ENCODE data around the gene JAZF1. TPM values are rescaled to one million over a fixed set of nuclear protein-coding genes. Genes with fewer than 3 reads are reported as not detected.
"Not testable (repeated sequence)": the region's sequence is repeated elsewhere in the genome, so short reads cannot be mapped to it uniquely, and the experiment has no call there.

Gene JAZF1
- total and polyA plus RNA-seq, 11 donors = 10.3 to 46.2 (median 26.8) TPM

DNA sequence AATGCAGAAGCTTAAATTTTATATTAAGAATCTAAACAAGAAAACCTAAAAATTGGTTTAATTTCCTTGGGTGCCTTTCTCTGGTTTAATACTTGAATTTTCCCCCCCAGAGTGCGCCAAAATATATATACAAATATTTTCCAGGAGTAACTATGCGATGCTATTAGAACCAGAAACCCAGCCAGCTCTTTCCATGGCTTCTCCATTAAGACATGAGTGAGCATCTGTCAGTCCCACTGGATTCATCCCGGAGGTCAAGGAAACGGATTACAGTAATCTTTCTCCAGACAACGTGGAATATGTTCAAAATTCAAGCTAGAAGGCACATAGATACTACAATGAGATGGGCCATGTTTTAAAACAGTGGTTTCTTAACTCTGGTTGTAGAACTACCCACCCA, 291.9 kb downstream of the JAZF1 start:
- H3K4me1 ChIP-seq = peaks cover 0 to 15% (median 3%) of the 10 kb centered on the region in 12 donors
- intact Hi-C loops (cut with DNase I) = no loop called here
- H3K9me3 ChIP-seq = peaks cover 0 to 5% (median 0%) of the 10 kb centered on the region in 12 donors
- DNase-seq = no peak
- H3K27ac ChIP-seq = no peak overlapping the region
- no peaks in the 10 kb centered on the region for H3K27me3 ChIP-seq
- no peak overlapping the region for H3K4me3 ChIP-seq
- 83 to 91% (median 89%) methylated on average over 5 of the region's 5 CpGs for WGBS, 4 donors
- TF ChIP-seq POLR2A (IDR thresholded peaks at IDR 0.05) = no peak
- TF ChIP-seq, protein P1, sequence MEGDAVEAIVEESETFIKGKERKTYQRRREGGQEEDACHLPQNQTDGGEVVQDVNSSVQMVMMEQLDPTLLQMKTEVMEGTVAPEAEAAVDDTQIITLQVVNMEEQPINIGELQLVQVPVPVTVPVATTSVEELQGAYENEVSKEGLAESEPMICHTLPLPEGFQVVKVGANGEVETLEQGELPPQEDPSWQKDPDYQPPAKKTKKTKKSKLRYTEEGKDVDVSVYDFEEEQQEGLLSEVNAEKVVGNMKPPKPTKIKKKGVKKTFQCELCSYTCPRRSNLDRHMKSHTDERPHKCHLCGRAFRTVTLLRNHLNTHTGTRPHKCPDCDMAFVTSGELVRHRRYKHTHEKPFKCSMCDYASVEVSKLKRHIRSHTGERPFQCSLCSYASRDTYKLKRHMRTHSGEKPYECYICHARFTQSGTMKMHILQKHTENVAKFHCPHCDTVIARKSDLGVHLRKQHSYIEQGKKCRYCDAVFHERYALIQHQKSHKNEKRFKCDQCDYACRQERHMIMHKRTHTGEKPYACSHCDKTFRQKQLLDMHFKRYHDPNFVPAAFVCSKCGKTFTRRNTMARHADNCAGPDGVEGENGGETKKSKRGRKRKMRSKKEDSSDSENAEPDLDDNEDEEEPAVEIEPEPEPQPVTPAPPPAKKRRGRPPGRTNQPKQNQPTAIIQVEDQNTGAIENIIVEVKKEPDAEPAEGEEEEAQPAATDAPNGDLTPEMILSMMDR (IDR thresholded peaks at IDR 0.05) = no peak
- no peak for ATAC-seq
- peaks cover 0 to 12% (median 5%) of the 10 kb centered on the region in 9 donors for H3K36me3 ChIP-seq

DNA sequence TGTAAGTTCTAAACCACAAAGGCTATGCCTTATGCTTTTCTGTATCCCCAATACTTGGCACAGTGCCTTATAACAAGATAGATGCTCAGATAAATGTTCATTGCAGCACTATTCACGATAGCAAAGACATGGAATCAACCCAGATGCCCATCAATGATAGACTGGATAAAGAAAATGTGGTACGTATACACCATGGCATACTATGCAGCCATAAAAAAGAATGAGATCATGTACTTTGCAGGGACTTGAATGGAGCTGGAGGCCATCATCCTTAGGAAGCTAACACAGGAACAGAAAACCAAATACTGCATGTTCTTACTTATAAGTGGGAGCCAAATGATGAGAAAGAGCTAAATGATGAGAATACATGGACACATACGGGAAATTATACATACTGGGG, 293.9 kb downstream of the JAZF1 start:
- H3K27ac ChIP-seq; intact Hi-C loops (cut with DNase I); DNase-seq; H3K27me3 ChIP-seq; H3K36me3 ChIP-seq; H3K4me3 ChIP-seq; H3K9me3 ChIP-seq; ATAC-seq: not testable (repeated sequence)
- 92 to 97% (median 96%) methylated on average over 3 of the region's 3 CpGs for WGBS, 4 donors
- peaks cover 0 to 30% (median 9%) of the 10 kb centered on the region in 12 donors for H3K4me1 ChIP-seq

DNA sequence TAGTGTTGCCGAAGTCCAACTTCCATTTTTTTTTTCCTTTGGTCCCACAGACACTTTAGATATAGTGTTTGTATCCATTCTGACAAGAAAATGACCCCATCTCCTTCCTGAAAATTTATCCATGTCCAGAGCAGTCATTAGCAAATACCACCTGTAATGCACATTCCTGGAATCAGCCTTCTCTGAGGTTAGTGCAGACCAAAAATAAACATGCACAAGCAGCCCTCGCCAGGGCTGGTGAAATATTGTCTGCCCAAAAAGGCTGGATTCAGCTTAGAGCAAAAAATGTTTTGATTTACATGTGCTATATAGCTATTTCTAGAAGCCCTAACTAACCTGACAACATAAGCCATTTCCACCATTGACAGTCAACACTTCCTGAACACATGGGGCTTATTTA, 294.9 kb downstream of the JAZF1 start:
- ATAC-seq (no peak), DNase-seq (no peak)
- intact Hi-C loops (cut with DNase I) = no loop called here
- no peak overlapping the region for H3K4me3 ChIP-seq
- no peak for TF ChIP-seq POLR2A (IDR thresholded peaks at IDR 0.05)
- H3K36me3 ChIP-seq = no peaks in the 10 kb centered on the region
- H3K27ac ChIP-seq = no peak overlapping the region
- H3K27me3 ChIP-seq = no peaks in the 10 kb centered on the region
- H3K9me3 ChIP-seq = peaks cover 0 to 5% (median 0%) of the 10 kb centered on the region in 12 donors
- peaks cover 0 to 31% (median 9%) of the 10 kb centered on the region in 12 donors for H3K4me1 ChIP-seq
- WGBS, 4 donors = 75 to 84% (median 80%) methylated on average over 2 of the region's 2 CpGs

DNA sequence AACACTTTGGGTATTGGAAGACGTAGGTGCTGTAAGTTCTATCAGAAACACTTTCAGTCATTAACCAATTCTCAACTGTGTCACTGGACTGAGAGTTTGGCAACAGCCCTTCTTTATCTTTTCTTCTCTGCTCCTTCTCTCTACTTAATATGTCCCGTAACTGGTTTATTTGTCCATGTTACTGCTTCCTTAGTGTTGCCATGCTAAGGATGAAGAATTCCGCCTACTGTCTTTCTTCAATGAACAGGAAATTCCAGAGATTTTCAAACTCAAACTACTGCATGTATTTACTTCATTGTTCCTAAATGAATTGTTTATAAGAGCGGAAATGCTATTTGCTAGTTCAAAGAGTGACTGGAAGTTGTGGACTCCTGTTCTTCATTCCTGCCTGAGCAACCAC, 296.9 kb downstream of the JAZF1 start:
- intact Hi-C loops (cut with DNase I) = no loop called here
- Histone ChIP-seq H3K9me3 (no peaks in the 10 kb centered on the region), H3K27ac (peak overlapping the region in 4 of 12 donors; percentile 7 to 22 (median 18)), H3K36me3 (no peaks in the 10 kb centered on the region), H3K4me3 (no peak overlapping the region), H3K4me1 (peaks cover 0 to 36% (median 10%) of the 10 kb centered on the region in 12 donors), H3K27me3 (no peaks in the 10 kb centered on the region)
- ATAC-seq (no peak), DNase-seq (no peak)
- TF ChIP-seq POLR2A (IDR thresholded peaks at IDR 0.05) = no peak
- TF ChIP-seq, protein P1 (IDR thresholded peaks at IDR 0.05) = no peak
- 52 to 64% (median 57%) methylated on average over 4 of the region's 4 CpGs for WGBS, 4 donors

DNA sequence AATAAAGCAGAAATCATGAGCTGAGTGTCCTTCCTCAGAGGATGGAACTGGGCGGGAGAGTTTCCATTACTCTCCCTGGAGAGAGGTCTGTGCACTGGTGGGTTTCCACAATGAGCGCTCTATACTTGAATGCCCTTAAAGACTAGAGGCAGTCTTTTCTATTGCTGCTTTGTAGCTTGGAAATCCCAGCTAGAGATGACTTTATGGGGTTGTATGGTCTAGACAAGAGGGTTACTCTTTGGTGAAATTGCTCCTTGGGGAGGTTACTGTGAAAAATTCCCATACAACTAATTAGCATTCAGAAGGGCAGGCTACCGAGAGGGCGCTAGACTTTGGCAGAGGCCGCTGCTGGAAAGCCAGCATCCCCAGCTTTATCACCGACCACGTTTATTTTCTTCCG, 303.8 kb downstream of the JAZF1 start:
- Histone ChIP-seq H3K36me3 (no peaks in the 10 kb centered on the region), H3K9me3 (no peaks in the 10 kb centered on the region), H3K27ac (no peak overlapping the region), H3K27me3 (no peaks in the 10 kb centered on the region), H3K4me3 (no peak overlapping the region), H3K4me1 (peaks cover 0 to 32% (median 17%) of the 10 kb centered on the region in 12 donors)
- WGBS, 4 donors = 79 to 94% (median 85%) methylated on average over 8 of the region's 8 CpGs
- intact Hi-C loops (cut with DNase I) = no loop called here
- no peak for DNase-seq
- ATAC-seq = no peak
- TF ChIP-seq POLR2A (IDR thresholded peaks at IDR 0.05) = no peak
- TF ChIP-seq, protein P1 (IDR thresholded peaks at IDR 0.05) = no peak
